Measurements from ENCODE around the gene VGLL4.

Gene VGLL4

GRCh38 chr3:11560746-11561145, 83.0 kb downstream of the VGLL4 start:
- DNase-seq, result no peak

- no peak for DNase-seq
Measured at GRCh38 chr3:11559816-11560633, 83.7 kb downstream of the VGLL4 start.

GRCh38 chr3:11558918-11559815, 84.5 kb downstream of the VGLL4 start:
- no peak for DNase-seq

GRCh38 chr3:11558411-11558903, 85.3 kb downstream of the VGLL4 start:
- DNase-seq, result no peak

- DNase-seq, result no peak
Measured at GRCh38 chr3:11558002-11558401, 85.7 kb downstream of the VGLL4 start.

- no peak for DNase-seq
Measured at GRCh38 chr3:11556851-11557644, 86.7 kb downstream of the VGLL4 start.

- no peak for DNase-seq
Measured at GRCh38 chr3:11555881-11556633, 87.7 kb downstream of the VGLL4 start.

- no peak for DNase-seq
Measured at GRCh38 chr3:11555211-11555782, 88.4 kb downstream of the VGLL4 start.

- DNase-seq, result no peak
Measured at GRCh38 chr3:11554666-11555065, 89.0 kb downstream of the VGLL4 start.

- no peak for DNase-seq
Measured at GRCh38 chr3:11554236-11554610, 89.5 kb downstream of the VGLL4 start.

GRCh38 chr3:11553436-11554235, 90.1 kb downstream of the VGLL4 start:
- no peak for DNase-seq

GRCh38 chr3:11552289-11553264, 91.1 kb downstream of the VGLL4 start:
- DNase-seq, result no peak

GRCh38 chr3:11551036-11551435, 92.7 kb downstream of the VGLL4 start:
- DNase-seq, result no peak

- no peak for DNase-seq
Measured at GRCh38 chr3:11549580-11550140, 94.1 kb downstream of the VGLL4 start.

GRCh38 chr3:11548721-11549131, 95.0 kb downstream of the VGLL4 start:
- peak; percentile 60 for DNase-seq

GRCh38 chr3:11547498-11547897, 96.2 kb downstream of the VGLL4 start:
- no peak for DNase-seq

GRCh38 chr3:11546657-11547302, 96.9 kb downstream of the VGLL4 start:
- no peak for DNase-seq

- DNase-seq, result no peak
Measured at GRCh38 chr3:11545186-11545851, 98.4 kb downstream of the VGLL4 start.

All from NCI-H1092 (cell line).